ENCODE data around the gene CRLF1. TPM values are rescaled to one million over a fixed set of nuclear protein-coding genes. Genes with fewer than 3 reads are reported as not detected.

CRLF1 gene
- total RNA-seq, 1 donor from 2014 or later = 20.0 TPM

- TF ChIP-seq CTCF (IDR thresholded peaks at IDR 0.05; ENCODE audit: borderline replicate concordance) = no peak
- no peak for DNase-seq
- H3K4me1 ChIP-seq = peaks cover 30% of the 10 kb centered on the region
- H3K4me3 ChIP-seq = no peak overlapping the region
- peaks cover 5% of the 10 kb centered on the region for H3K27me3 ChIP-seq (ENCODE audit: low read depth)
- H3K36me3 ChIP-seq = no peaks in the 10 kb centered on the region
- intact Hi-C loops (cut with micrococcal nuclease) = no loop called here
- no peak overlapping the region for H3K27ac ChIP-seq (replicated peaks)
- H3K9me3 ChIP-seq (replicated peaks) = no peaks in the 10 kb centered on the region
Observed at GRCh38 chr19:18634612-18635297, 28.2 kb upstream of the CRLF1 start.

- H3K4me1 ChIP-seq = peaks cover 33% of the 10 kb centered on the region
- intact Hi-C loops (cut with micrococcal nuclease) = no loop called here
- no peaks in the 10 kb centered on the region for H3K36me3 ChIP-seq
- DNase-seq = no peak
- H3K27me3 ChIP-seq (ENCODE audit: low read depth) = peaks cover 7% of the 10 kb centered on the region
- H3K9me3 ChIP-seq (replicated peaks) = no peaks in the 10 kb centered on the region
- no peak overlapping the region for H3K4me3 ChIP-seq
- no peak for TF ChIP-seq CTCF (IDR thresholded peaks at IDR 0.05; ENCODE audit: borderline replicate concordance)
- H3K27ac ChIP-seq (replicated peaks) = no peak overlapping the region
Observed at GRCh38 chr19:18633321-18633720, 26.7 kb upstream of the CRLF1 start.

- H3K27me3 ChIP-seq (ENCODE audit: low read depth) = peaks cover 8% of the 10 kb centered on the region
- H3K9me3 ChIP-seq (replicated peaks) = no peaks in the 10 kb centered on the region
- peak overlapping the region; percentile 61 for H3K27ac ChIP-seq (replicated peaks)
- no peak overlapping the region for H3K4me3 ChIP-seq
- TF ChIP-seq CTCF (IDR thresholded peaks at IDR 0.05; ENCODE audit: borderline replicate concordance) = no peak
- H3K36me3 ChIP-seq = no peaks in the 10 kb centered on the region
- intact Hi-C loops (cut with micrococcal nuclease) = no loop called here
- peaks cover 5% of the 10 kb centered on the region for H3K4me1 ChIP-seq
- peak; percentile 59 for DNase-seq
Observed at GRCh38 chr19:18629166-18630088, 22.8 kb upstream of the CRLF1 start.

GRCh38 chr19:18626906-18627305, 20.3 kb upstream of the CRLF1 start:
- intact Hi-C loops (cut with micrococcal nuclease) = no loop called here
- Histone ChIP-seq H3K36me3 (no peaks in the 10 kb centered on the region), H3K27me3 (ENCODE audit: low read depth) (peaks cover 8% of the 10 kb centered on the region), H3K4me1 (peaks cover 5% of the 10 kb centered on the region), H3K4me3 (no peak overlapping the region), H3K9me3 (replicated peaks) (no peaks in the 10 kb centered on the region), H3K27ac (replicated peaks) (no peak overlapping the region)
- DNase-seq = no peak
- no peak for TF ChIP-seq CTCF (IDR thresholded peaks at IDR 0.05; ENCODE audit: borderline replicate concordance)

GRCh38 chr19:18620902-18621301, 14.3 kb upstream of the CRLF1 start:
- no peak for TF ChIP-seq CTCF (IDR thresholded peaks at IDR 0.05; ENCODE audit: borderline replicate concordance)
- intact Hi-C loops (cut with micrococcal nuclease) = no loop called here
- Histone ChIP-seq H3K9me3 (replicated peaks) (no peaks in the 10 kb centered on the region), H3K4me1 (no peaks in the 10 kb centered on the region), H3K27me3 (ENCODE audit: low read depth) (peaks cover 39% of the 10 kb centered on the region), H3K36me3 (no peaks in the 10 kb centered on the region), H3K27ac (replicated peaks) (no peak overlapping the region), H3K4me3 (no peak overlapping the region)
- no peak for DNase-seq
